ENCODE data around the gene HIGD1B. TPM values are rescaled to one million over a fixed set of nuclear protein-coding genes. Genes with fewer than 3 reads are reported as not detected.

Gene HIGD1B
- total and polyA plus RNA-seq, 2 donors (not counting 3 experiments of a cell fraction or from before 2014, with no cell fraction given): not detected

- dilution Hi-C loops (cut with MboI; ENCODE audit: extremely low pct_ligation_motif_present, low sequenced_read_pairs): no loop called here
- H3K9ac ChIP-seq (replicated peaks; ENCODE audit: extremely low read depth, insufficient read depth, low read length): no peak overlapping the region
Measured at GRCh38 chr17:44831371-44831770, 16.3 kb upstream of the HIGD1B start.

More at GRCh38 chr17:44831371-44831770, 16.3 kb upstream of the HIGD1B start:
- H3K36me3 ChIP-seq (ENCODE audit: control insufficient read depth in 2 of 2, extremely low read depth in 1 of 2, insufficient read depth in 2 of 2, low read length in 2 of 2): no peaks in the 10 kb centered on the region
- no peaks in the 10 kb centered on the region for H3K27me3 ChIP-seq (ENCODE audit: control insufficient read depth in 2 of 2, insufficient read depth in 2 of 2, low read length in 2 of 2)
- POLR2A ChIA-PET: interaction anchor here (1.0 kb wide), 1 partner anchor 37 kb away, joined by 3 read pairs; no protein-coding TSS in a partner anchor
- intact Hi-C loops (cut with micrococcal nuclease): no loop called here
- no peak overlapping the region for H3K4me2 ChIP-seq (ENCODE audit: insufficient read depth, low read length)
- FAIRE-seq: no peak
- no peak for DNase-seq (ENCODE audit: low read depth, low spot score)
- no peak overlapping the region for H2AFZ ChIP-seq (ENCODE audit: low read depth, low read length)
- H3K9me3 ChIP-seq (replicated peaks; ENCODE audit: control insufficient read depth, insufficient read depth, low read length): no peaks in the 10 kb centered on the region
- TF ChIP-seq FOS (IDR thresholded peaks at IDR 0.05; ENCODE audit: borderline replicate concordance, insufficient read depth, low read length): no peak
- TF ChIP-seq EZH2 (IDR thresholded peaks at IDR 0.05; ENCODE audit: borderline replicate concordance, low read depth, low read length, severe bottlenecking): no peak
- no peak for TF ChIP-seq POLR2AphosphoS5 (IDR thresholded peaks at IDR 0.05; ENCODE audit: insufficient read depth, low read depth, low read length)
- TF ChIP-seq MYC (IDR thresholded peaks at IDR 0.05; ENCODE audit: low read depth, low read length): no peak
- no peak for TF ChIP-seq GATA2 (IDR thresholded peaks at IDR 0.05; ENCODE audit: insufficient read depth, insufficient read length, low read depth, low read length)
- TF ChIP-seq JUN (IDR thresholded peaks at IDR 0.05; ENCODE audit: borderline replicate concordance, insufficient read depth, insufficient read length, low read depth): no peak
- TF ChIP-seq POLR2A (IDR thresholded peaks at IDR 0.05; ENCODE audit: low read depth, low read length): no peak
- no peak for TF ChIP-seq CTCF (IDR thresholded peaks at IDR 0.05; ENCODE audit: extremely low read depth in 1 of 2, insufficient read depth in 1 of 2, low read depth in 1 of 2, low read length in 2 of 2)
- TF ChIP-seq MAX (IDR thresholded peaks at IDR 0.05; ENCODE audit: insufficient read depth, insufficient read length): no peak
- H3K9me1 ChIP-seq (replicated peaks; ENCODE audit: control insufficient read depth, extremely low read depth, insufficient read depth, low read length): no peaks in the 10 kb centered on the region
- no TSS peak for BruUV-seq (replicated peaks)
- H4K20me1 ChIP-seq (replicated peaks; ENCODE audit: control insufficient read depth, extremely low read depth, insufficient read depth, low read length): no peaks in the 10 kb centered on the region
- CTCF ChIA-PET: interaction anchor here (0.9 to 6.8 kb wide), 11 partner anchors 8 to 59 kb away, joined by 3 to 78 read pairs (median 4); no protein-coding TSS in a partner anchor
- H3K4me1 ChIP-seq (ENCODE audit: control insufficient read depth, extremely low read depth, insufficient read depth, low read length): peaks cover 7% of the 10 kb centered on the region
- H3K79me2 ChIP-seq (ENCODE audit: control insufficient read depth, insufficient read depth, low read length): peaks cover 30% of the 10 kb centered on the region
- H3K27ac ChIP-seq (ENCODE audit: insufficient read depth, low read depth, low read length): no peak overlapping the region
- H3K4me3 ChIP-seq (replicated peaks in 1 of 3; ENCODE audit: insufficient read depth in 1 of 3, low read depth in 1 of 3, low read length in 3 of 3): no peak overlapping the region
